Astrocyte of the spinal cord (primary cell): ENCODE data around the gene PRKCA.
A peak's percentile ranks its signal among the peaks of the same experiment; 100 is the strongest.

Source experiments
- DNase-seq: peaks from one replicate; pipeline ENCODE4 v3.0.0; 2011; ENCODE audit warnings: low read depth, low spot score
- H3K4me3 ChIP-seq: 2 replicates; pipeline ENCODE4 v1.5.1; 2011; ENCODE audit warnings: low read depth, mild to moderate bottlenecking, low read length, moderate library complexity
- CTCF ChIP-seq: IDR thresholded peaks from 2 replicates; pipeline ENCODE4 v1.5.1; 2012; ENCODE audit warnings: low read depth, mild to moderate bottlenecking, low read length, inconsistent platforms
- in situ Hi-C: cut with HindIII; loops from 2 replicates; pipeline ENCODE4 v1.10.0; 2017; ENCODE audit warnings: low sequenced_read_pairs

The PRKCA gene

GRCh38 chr17:66848496-66848895 is 546.1 kb downstream of the PRKCA start:
- DNase-seq, result no peak
- TF ChIP-seq CTCF, result no peak
- in situ Hi-C loops, result no loop called here
- H3K4me3 ChIP-seq, result no peak overlapping the region

GRCh38 chr17:66849032-66849655 is 546.7 kb downstream of the PRKCA start:
- in situ Hi-C loops, result no loop called here
- TF ChIP-seq CTCF, result no peak
- H3K4me3 ChIP-seq, result no peak overlapping the region
- no peak for DNase-seq

- no peak for TF ChIP-seq CTCF
- in situ Hi-C loops, result no loop called here
Observed at GRCh38 chr17:66849851-66850580, 547.6 kb downstream of the PRKCA start.

GRCh38 chr17:66850692-66851091 is 548.3 kb downstream of the PRKCA start:
- in situ Hi-C loops, result no loop called here
- DNase-seq, result no peak
- no peak overlapping the region for H3K4me3 ChIP-seq
- TF ChIP-seq CTCF, result no peak

More at GRCh38 chr17:66849851-66850580, 547.6 kb downstream of the PRKCA start:
- DNase-seq, result no peak
- no peak overlapping the region for H3K4me3 ChIP-seq

- no peak overlapping the region for H3K4me3 ChIP-seq
- no peak for DNase-seq
- TF ChIP-seq CTCF, result peak; percentile 33
- in situ Hi-C loops, result no loop called here
Observed at GRCh38 chr17:66855204-66855603, 552.8 kb downstream of the PRKCA start.

- in situ Hi-C loops, result no loop called here
- no peak for TF ChIP-seq CTCF
- DNase-seq, result no peak
- no peak overlapping the region for H3K4me3 ChIP-seq
Observed at GRCh38 chr17:66858226-66859083, 556.0 kb downstream of the PRKCA start.
